Mesenchymal stem cell (in vitro differentiated cells and primary cell): ENCODE measurements around the gene GLTP.

Experiments
- DNase-seq: peaks from one replicate; pipeline ENCODE4 v3.0.0-alpha.2; 2013
- H2AFZ ChIP-seq: one replicate; pipeline ENCODE4 v1.6.1; 2013; ENCODE audit warnings: low read depth, mild to moderate bottlenecking, control low read depth, inconsistent platforms, low read length, moderate library complexity
- H2AK5ac ChIP-seq: 2 replicates; pipeline ENCODE4 v1.6.1; 2013; ENCODE audit warnings: low read length, moderate library complexity, mild to moderate bottlenecking, inconsistent platforms; ENCODE audit not compliant: severe bottlenecking
- H2BK120ac ChIP-seq: one replicate; pipeline ENCODE4 v1.6.1; 2013; ENCODE audit warnings: low read depth, mild to moderate bottlenecking, inconsistent platforms, low read length, moderate library complexity
- H2BK12ac ChIP-seq, 2 experiments: one replicate each; pipeline ENCODE4 v1.6.1; 2013; ENCODE audit warnings: inconsistent platforms in 2 of 2, low read length in 2 of 2, mild to moderate bottlenecking in 2 of 2, moderate library complexity in 2 of 2, control low read depth in 1 of 2
- H2BK15ac ChIP-seq: one replicate; pipeline ENCODE4 v1.6.1; 2013; ENCODE audit warnings: mild to moderate bottlenecking, low read depth, inconsistent platforms; ENCODE audit not compliant: poor library complexity, severe bottlenecking
- H2BK5ac ChIP-seq: 2 replicates; pipeline ENCODE4 v1.6.1; 2013; ENCODE audit warnings: low read depth, mild to moderate bottlenecking, low read length, control low read depth, inconsistent platforms; ENCODE audit not compliant: poor library complexity, severe bottlenecking
- H3K14ac ChIP-seq, 2 experiments: one replicate each; pipeline ENCODE4 v1.6.1; 2013; ENCODE audit warnings: inconsistent platforms in 2 of 2, low read length in 2 of 2, control low read depth in 1 of 2, mild to moderate bottlenecking in 1 of 2, moderate library complexity in 1 of 2
- H3K18ac ChIP-seq, 2 experiments: one replicate each; pipeline ENCODE4 v1.6.1; 2013; ENCODE audit warnings: inconsistent platforms in 2 of 2, low read length in 2 of 2, control low read depth in 1 of 2, low read depth in 1 of 2, mild to moderate bottlenecking in 1 of 2
- H3K23ac ChIP-seq, 2 experiments: one replicate each; pipeline ENCODE4 v1.6.1; 2013; ENCODE audit warnings: inconsistent platforms in 2 of 2, low read length in 2 of 2, mild to moderate bottlenecking in 2 of 2, moderate library complexity in 2 of 2, control low read depth in 1 of 2
- H3K27ac ChIP-seq: 2 replicates; pipeline ENCODE4 v1.5.1; 2013; ENCODE audit warnings: mild to moderate bottlenecking, moderate library complexity, low read length, control low read depth, inconsistent platforms; ENCODE audit not compliant: poor library complexity, severe bottlenecking
- H3K27me3 ChIP-seq, 2 experiments: 2 replicates each; pipeline versions ENCODE4 v1.6.1 to v1.7.0; 2013; ENCODE audit warnings: low read length in 2 of 2, mild to moderate bottlenecking in 2 of 2, moderate library complexity in 2 of 2, control low read depth in 1 of 2, inconsistent platforms in 1 of 2; ENCODE audit not compliant: control insufficient read depth in 1 of 2, insufficient read depth in 1 of 2
- H3K36me3 ChIP-seq, 2 experiments: 2 replicates each; pipeline versions ENCODE4 v1.6.1 to v1.7.0; 2013; ENCODE audit warnings: low read length in 2 of 2, control low read depth in 1 of 2, inconsistent platforms in 1 of 2, low read depth in 1 of 2, mild to moderate bottlenecking in 1 of 2; ENCODE audit not compliant: insufficient read depth in 2 of 2, control insufficient read depth in 1 of 2
- H3K4ac ChIP-seq, 2 experiments: one replicate each; pipeline ENCODE4 v1.6.1; 2013; ENCODE audit warnings: inconsistent platforms in 2 of 2, low read length in 2 of 2, mild to moderate bottlenecking in 2 of 2, moderate library complexity in 2 of 2, control low read depth in 1 of 2, low read depth in 1 of 2
- H3K4me1 ChIP-seq: 2 replicates; pipeline ENCODE4 v1.6.1; 2013; ENCODE audit warnings: low read depth, low read length, control low read depth; ENCODE audit not compliant: control insufficient read depth, insufficient read depth
- H3K4me2 ChIP-seq: 2 replicates; pipeline ENCODE4 v1.6.1; 2013; ENCODE audit warnings: low read length, mild to moderate bottlenecking, inconsistent platforms; ENCODE audit not compliant: poor library complexity, severe bottlenecking
- H3K4me3 ChIP-seq, 2 experiments: 2 replicates each; pipeline versions ENCODE4 v1.5.1 to v1.7.0; 2013; ENCODE audit warnings: low read length in 2 of 2, mild to moderate bottlenecking in 2 of 2, control low read depth in 1 of 2, low read depth in 1 of 2; ENCODE audit not compliant: insufficient read depth in 1 of 2
- H3K79me1 ChIP-seq: replicated peaks from 2 replicates; pipeline ENCODE4 v1.6.1; 2013; ENCODE audit warnings: mild to moderate bottlenecking, control low read depth, low read length, inconsistent platforms; ENCODE audit not compliant: poor library complexity, severe bottlenecking
- H3K9ac ChIP-seq: 2 replicates; pipeline ENCODE4 v1.7.0; 2013; ENCODE audit warnings: mild to moderate bottlenecking, low read length, moderate library complexity
- H3K9me3 ChIP-seq: 2 replicates; pipeline ENCODE4 v1.7.0; 2013; ENCODE audit warnings: mild to moderate bottlenecking, low read length; ENCODE audit not compliant: control insufficient read depth
- H4K8ac ChIP-seq: one replicate; pipeline ENCODE4 v1.6.1; 2013; ENCODE audit warnings: inconsistent platforms, mild to moderate bottlenecking, low read length, moderate library complexity
- H4K91ac ChIP-seq: one replicate; pipeline ENCODE4 v1.6.1; 2013; ENCODE audit warnings: mild to moderate bottlenecking, low read length, inconsistent platforms
- WGBS: methylation state at CpG from one replicate; pipeline ENCODE4 v1.1.7; 2013; ENCODE audit warnings: mixed read lengths; 5-methylcytosine and 5-hydroxymethylcytosine counted together

Gene GLTP

DNA sequence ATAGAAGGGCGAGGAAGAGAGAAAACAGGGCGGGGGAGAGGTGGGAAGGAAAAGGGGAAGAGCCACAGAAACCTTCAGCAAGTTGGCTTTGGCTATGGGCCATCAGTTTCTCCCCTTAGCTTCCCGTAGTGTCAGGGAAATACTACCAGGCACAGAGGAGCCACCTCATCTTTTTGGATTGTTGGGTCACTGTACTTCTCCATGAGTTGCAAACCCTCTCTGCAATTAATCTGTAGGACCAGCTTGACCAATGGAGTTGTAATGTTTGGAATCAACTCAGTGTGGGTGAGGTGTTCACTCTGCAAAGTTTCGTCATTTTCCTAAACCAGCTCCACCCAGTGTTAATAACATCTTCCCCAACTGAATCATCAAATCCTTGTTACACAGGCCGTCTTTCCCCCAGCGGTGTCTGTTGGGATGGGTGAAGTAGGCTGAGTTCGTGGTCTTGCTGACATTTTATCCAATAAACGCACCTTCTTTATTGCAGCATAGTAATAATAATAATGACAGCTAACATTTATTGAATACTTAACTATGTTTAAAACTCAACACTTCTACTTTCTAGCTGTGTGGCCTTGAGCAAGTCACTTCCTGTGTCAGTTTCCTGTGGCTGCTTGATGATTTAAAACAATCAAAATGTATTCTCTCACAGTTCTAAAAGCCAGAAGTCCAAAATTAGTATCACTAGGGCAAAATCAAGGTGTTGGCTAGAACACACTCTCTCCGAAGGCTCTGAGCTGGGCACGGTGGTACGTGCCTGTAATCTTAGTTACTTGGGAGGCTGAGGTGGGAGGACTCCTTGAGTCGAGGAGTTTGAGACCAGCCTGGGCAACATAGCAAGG is 8.1 kb upstream of the GLTP start:
- no peak overlapping the region for H3K4ac ChIP-seq
- peaks cover 5% of the 10 kb centered on the region for H3K4me1 ChIP-seq
- no peaks in the 10 kb centered on the region for H3K9me3 ChIP-seq
- peak; percentile 82 for DNase-seq
- no peaks in the 10 kb centered on the region for H3K36me3 ChIP-seq
- H3K4me2 ChIP-seq: no peak overlapping the region
- no peak overlapping the region for H3K27ac ChIP-seq
- H3K18ac ChIP-seq: no peak overlapping the region
- no peak overlapping the region for H4K91ac ChIP-seq
- H2BK15ac ChIP-seq: no peak overlapping the region
- H3K4me3 ChIP-seq: peak overlapping the region in 1 of 2 experiments; percentile 16
- no peak overlapping the region for H3K23ac ChIP-seq
- no peak overlapping the region for H3K14ac ChIP-seq
- H3K27me3 ChIP-seq: no peaks in the 10 kb centered on the region
- H2BK12ac ChIP-seq: no peak overlapping the region
- no peak overlapping the region for H2AFZ ChIP-seq
- peak overlapping the region; percentile 83 for H3K9ac ChIP-seq
- WGBS: 75% methylated on average over 7 of the region's 12 CpGs
- H3K79me1 ChIP-seq: no peaks in the 10 kb centered on the region
- H4K8ac ChIP-seq: no peak overlapping the region
- H2AK5ac ChIP-seq: no peak overlapping the region
- no peak overlapping the region for H2BK120ac ChIP-seq
- no peak overlapping the region for H2BK5ac ChIP-seq

DNA sequence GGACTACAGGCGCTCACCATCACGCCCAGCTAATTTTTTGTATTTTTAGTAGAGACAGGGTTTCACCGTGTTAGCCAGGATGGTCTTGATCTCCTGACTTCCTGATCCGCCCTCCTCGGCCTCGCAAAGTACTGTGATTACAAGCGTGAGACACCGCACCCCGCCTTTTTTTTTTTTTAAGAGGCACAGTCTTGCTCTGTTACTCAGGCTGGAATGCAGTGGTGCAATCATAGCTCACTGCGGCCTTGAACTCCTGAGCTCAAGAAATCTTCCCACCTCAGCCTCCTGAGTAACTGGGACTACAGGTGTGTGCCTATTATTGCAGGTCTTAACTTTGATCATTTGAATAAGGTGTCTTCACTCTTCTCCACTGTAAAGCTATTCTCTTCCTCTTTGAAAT is 5.3 kb upstream of the GLTP start:
- H3K9me3 ChIP-seq: no peaks in the 10 kb centered on the region
- no peak overlapping the region for H2BK15ac ChIP-seq
- no peak overlapping the region for H3K18ac ChIP-seq
- H3K9ac ChIP-seq: no peak overlapping the region
- no peak overlapping the region for H3K4me2 ChIP-seq
- no peak overlapping the region for H3K14ac ChIP-seq
- no peak overlapping the region for H3K27ac ChIP-seq
- H3K4me3 ChIP-seq: no peak overlapping the region
- H2BK5ac ChIP-seq: no peak overlapping the region
- no peak overlapping the region for H2BK12ac ChIP-seq
- no peak overlapping the region for H2BK120ac ChIP-seq
- no peak overlapping the region for H4K91ac ChIP-seq
- H2AFZ ChIP-seq: no peak overlapping the region
- no peaks in the 10 kb centered on the region for H3K27me3 ChIP-seq
- H3K4ac ChIP-seq: no peak overlapping the region
- H3K4me1 ChIP-seq: peaks cover 9% of the 10 kb centered on the region
- no peak overlapping the region for H3K23ac ChIP-seq
- 90% methylated on average over 10 of the region's 10 CpGs for WGBS
- no peak overlapping the region for H2AK5ac ChIP-seq
- no peaks in the 10 kb centered on the region for H3K36me3 ChIP-seq
- no peaks in the 10 kb centered on the region for H3K79me1 ChIP-seq
- no peak for DNase-seq
- H4K8ac ChIP-seq: no peak overlapping the region

DNA sequence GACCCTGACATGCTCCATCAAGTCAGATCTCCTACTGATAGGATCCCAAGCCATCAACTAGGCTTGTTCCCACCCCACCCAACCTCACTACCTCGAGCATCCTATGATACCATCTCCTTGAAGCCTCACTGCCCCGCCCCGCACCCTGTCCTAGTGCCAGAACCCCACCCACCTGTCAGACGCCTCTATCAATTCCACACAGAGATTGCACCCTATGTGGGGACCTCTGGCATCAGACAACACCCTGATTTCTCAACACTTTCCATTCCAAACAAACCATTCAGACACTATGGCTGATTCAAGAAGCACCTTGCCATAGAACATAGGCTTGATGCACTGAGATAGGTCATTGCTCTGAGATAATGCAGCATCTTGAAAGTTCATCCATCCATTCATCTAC is 3.1 kb upstream of the GLTP start:
- Histone ChIP-seq H3K36me3 (no peaks in the 10 kb centered on the region), H2BK15ac (no peak overlapping the region), H3K14ac (no peak overlapping the region), H3K23ac (no peak overlapping the region), H3K18ac (no peak overlapping the region), H4K8ac (no peak overlapping the region), H3K4me2 (no peak overlapping the region), H3K4me1 (peaks cover 16% of the 10 kb centered on the region), H3K4me3 (no peak overlapping the region), H3K79me1 (peaks cover 17% of the 10 kb centered on the region), H2BK5ac (no peak overlapping the region), H2AK5ac (no peak overlapping the region), H3K27me3 (no peaks in the 10 kb centered on the region), H3K4ac (no peak overlapping the region), H2BK120ac (no peak overlapping the region), H3K27ac (no peak overlapping the region), H3K9ac (no peak overlapping the region), H2AFZ (no peak overlapping the region), H4K91ac (no peak overlapping the region), H2BK12ac (no peak overlapping the region), H3K9me3 (no peaks in the 10 kb centered on the region)
- no peak for DNase-seq
- 77% methylated on average over 4 of the region's 4 CpGs for whole genome bisulfite sequencing

DNA sequence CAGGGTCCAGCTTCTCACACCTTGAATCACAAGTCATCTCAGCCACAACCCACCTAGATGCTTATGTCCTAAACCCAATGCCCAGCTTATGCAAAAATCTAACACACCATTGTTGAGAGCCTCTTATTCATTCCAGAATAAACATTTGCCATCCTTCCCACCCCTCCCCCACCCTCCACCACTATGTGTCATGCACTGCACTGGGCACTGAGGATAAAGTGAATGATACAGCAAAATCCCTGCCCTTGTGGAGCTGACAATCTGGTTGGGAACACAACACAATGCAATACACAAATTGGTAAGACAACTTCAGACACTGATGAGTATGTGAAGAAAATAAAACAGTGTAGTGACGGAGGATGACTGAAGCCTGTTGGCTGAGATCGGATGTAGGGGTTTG is 1.4 kb upstream of the GLTP start:
- WGBS: 92% methylated on average over 2 of the region's 2 CpGs
- Histone ChIP-seq H3K23ac (no peak overlapping the region), H3K79me1 (peaks cover 26% of the 10 kb centered on the region), H3K18ac (no peak overlapping the region), H2BK5ac (no peak overlapping the region), H4K8ac (no peak overlapping the region), H3K4me1 (peaks cover 14% of the 10 kb centered on the region), H3K4me2 (no peak overlapping the region), H3K14ac (no peak overlapping the region), H3K4ac (no peak overlapping the region), H3K9me3 (no peaks in the 10 kb centered on the region), H4K91ac (no peak overlapping the region), H3K9ac (no peak overlapping the region), H2BK12ac (no peak overlapping the region), H2AFZ (no peak overlapping the region), H3K4me3 (no peak overlapping the region), H2AK5ac (no peak overlapping the region), H3K27ac (no peak overlapping the region), H3K36me3 (no peaks in the 10 kb centered on the region), H2BK120ac (no peak overlapping the region), H2BK15ac (no peak overlapping the region), H3K27me3 (no peaks in the 10 kb centered on the region)
- no peak for DNase-seq
